Measurements from ENCODE around the gene SYNGR1.

SYNGR1 gene

DNA sequence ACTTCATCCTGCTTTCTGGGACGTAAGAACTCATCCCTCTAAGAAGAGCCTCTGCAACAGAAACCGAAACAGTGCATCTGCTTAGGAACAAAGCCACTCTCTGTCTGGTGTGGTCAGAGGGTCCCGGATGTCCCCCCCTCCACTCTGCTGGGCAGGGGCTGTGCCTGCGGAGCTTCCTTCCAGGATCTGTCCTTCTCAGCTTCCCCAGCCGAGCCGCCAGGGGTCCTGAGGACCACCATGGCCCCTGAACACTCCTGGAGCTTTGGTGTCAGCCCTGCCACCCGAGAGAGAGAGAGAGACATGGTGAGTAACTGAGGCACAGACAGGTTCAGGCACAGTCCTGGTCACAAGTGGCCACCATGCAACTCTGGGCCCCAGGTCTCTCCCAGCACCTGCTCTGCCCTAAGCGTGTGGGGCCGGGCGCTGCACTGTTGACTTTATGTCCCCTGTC, 82.6 kb downstream of the SYNGR1 start:
- no peak for DNase-seq

DNA sequence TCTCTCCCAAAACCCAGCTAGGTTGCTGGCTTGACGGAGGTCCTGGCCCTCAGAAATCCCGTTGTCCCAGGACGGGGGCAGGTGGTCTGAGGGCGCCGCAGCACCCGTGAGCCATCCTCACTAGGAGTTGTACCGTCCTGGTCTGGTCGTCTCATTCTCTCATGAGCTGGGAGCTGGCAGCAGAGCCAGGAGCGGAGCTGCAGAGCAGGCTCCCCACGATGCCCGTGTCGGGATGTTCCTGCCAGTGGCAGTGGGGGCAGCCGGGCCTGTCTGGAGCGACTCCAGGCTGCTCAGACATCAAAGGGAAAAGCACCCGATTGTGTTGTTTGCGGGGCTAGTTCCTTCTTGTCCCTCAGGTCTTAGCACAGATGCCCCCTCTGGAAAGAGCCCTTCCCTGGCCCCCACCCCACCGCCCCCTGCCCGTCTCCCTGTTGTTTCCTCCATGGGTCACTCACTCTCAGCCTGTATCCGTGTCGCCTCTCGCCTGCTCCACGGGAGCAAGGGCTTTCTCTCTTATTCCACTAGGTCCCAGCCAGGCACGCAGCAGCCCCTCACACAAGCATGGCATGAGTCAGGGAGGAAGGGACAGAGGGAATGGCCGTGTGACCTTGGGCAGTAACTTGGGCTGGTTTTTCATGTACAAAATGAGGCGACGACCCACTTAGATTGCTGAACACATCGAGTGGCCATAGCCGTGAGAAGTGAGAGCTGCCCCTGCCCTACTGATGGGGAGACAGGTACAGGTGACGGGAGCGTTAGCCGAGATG, 83.9 kb downstream of the SYNGR1 start:
- DNase-seq, result no peak

DNA sequence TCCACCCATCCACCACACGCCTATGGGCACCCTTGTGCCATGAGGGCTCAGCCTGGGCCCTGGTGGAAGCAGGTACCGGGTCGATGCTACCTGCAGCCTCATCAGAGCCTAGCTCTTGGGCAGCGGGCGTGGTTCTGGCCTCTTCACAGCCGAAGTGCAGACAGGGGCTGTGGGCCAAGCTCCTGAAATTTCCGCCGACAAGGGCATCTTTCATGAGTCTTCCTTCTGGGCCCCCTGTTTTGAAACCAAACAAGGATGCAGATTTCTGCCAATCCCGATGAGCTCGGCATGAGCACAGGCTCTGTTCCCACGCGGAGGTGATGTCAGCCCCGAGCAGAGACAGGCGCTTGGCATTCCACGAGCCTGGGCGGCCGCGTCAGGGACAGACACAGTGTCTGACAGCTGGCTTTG, 84.5 kb downstream of the SYNGR1 start:
- DNase-seq, result no peak

DNA sequence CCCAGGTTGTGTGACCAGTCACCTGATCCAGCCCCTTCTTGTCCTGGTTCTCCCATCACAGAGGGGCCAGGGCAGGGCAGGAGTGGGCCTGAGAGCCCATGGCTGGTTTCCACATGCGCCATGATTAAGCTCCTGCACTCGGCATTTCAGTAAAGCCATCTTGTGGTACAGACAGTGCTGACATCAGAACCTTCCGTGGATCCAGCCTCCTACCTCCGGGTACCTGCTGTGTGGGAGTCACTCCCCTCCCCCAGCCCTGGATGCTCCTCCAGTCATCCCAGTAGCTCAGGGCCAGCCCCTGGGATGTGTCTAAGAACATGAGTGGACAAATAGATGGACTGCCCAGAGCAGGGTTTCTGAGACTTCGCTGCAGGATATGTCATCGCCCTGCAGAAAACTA, 84.9 kb downstream of the SYNGR1 start:
- no peak for DNase-seq
